Suprapubic skin (tissue), 4 donors: Measurements from ENCODE around the gene ERMAP. TPM values are rescaled to one million over a fixed set of nuclear protein-coding genes. Genes with fewer than 3 reads are reported as not detected.

Experiments used
- DNase-seq, 2 donors: peaks; one replicate each; pipeline ENCODE4 v3.0.0-alpha.2; 2019; ENCODE audit warnings: low spot score in 2 of 2
- H3K27ac ChIP-seq: fragments of 200-600 bp; sonication (generic); one replicate; pipeline ENCODE4 v1.5.1; 2019
- H3K27me3 ChIP-seq: fragments of 200-600 bp; sonication (generic); one replicate; pipeline ENCODE4 v1.5.1; 2019
- H3K36me3 ChIP-seq: fragments of 200-600 bp; sonication (generic); one replicate; pipeline ENCODE4 v1.5.1; 2019
- H3K4me1 ChIP-seq: fragments of 200-600 bp; sonication (generic); one replicate; pipeline ENCODE4 v1.5.1; 2019
- H3K4me3 ChIP-seq: fragments of 200-600 bp; sonication (generic); one replicate; pipeline ENCODE4 v1.5.1; 2019; ENCODE audit warnings: mild to moderate bottlenecking
- H3K9me3 ChIP-seq: fragments of 200-600 bp; sonication (generic); one replicate; pipeline ENCODE4 v1.5.1; 2019
- EP300 ChIP-seq: sonication (generic); formaldehyde crosslinking; IDR thresholded peaks from one replicate; pipeline ENCODE4 v1.6.1; 2017; ENCODE audit warnings: antibody characterized with exemption
- POLR2A ChIP-seq, 2 donors: fragments of 450-650 bp; IDR thresholded peaks; one replicate each; pipeline ENCODE4 v1.6.1; 2017; ENCODE audit warnings: antibody characterized with exemption in 2 of 2, mild to moderate bottlenecking in 2 of 2, moderate library complexity in 2 of 2
- POLR2AphosphoS5 ChIP-seq, 3 donors: sonication (generic); formaldehyde crosslinking; IDR thresholded peaks; one replicate each; pipeline ENCODE4 v1.6.1; 2017; ENCODE audit warnings: antibody characterized with exemption in 3 of 3
- WGBS: methylation state at CpG from one replicate; pipeline ENCODE4 v1.1.5; 2018; 5-methylcytosine and 5-hydroxymethylcytosine counted together
- total RNA-seq, 4 donors: library from RNA; depleted of rRNA; stranded (reverse); fragments of >200 nt; gene quantifications; one replicate each; pipeline ENCODE4 v1.1.0, GENCODE V29; 2016
- TF ChIP-seq, protein P1 (sequence below), 2 donors: fragments of 200-600 bp in 1 of 2; fragments of 450-650 bp in 1 of 2; sonication (generic) in 1 of 2; IDR thresholded peaks; one replicate each; pipeline ENCODE4 v1.5.1; 2016 to 2019; ENCODE audit warnings: antibody characterized with exemption in 2 of 2, mild to moderate bottlenecking in 1 of 2, moderate library complexity in 1 of 2

The ERMAP gene
- total RNA-seq, 4 donors from 2014 or later = 8.9 to 26.2 (median 14.1) TPM

DNA sequence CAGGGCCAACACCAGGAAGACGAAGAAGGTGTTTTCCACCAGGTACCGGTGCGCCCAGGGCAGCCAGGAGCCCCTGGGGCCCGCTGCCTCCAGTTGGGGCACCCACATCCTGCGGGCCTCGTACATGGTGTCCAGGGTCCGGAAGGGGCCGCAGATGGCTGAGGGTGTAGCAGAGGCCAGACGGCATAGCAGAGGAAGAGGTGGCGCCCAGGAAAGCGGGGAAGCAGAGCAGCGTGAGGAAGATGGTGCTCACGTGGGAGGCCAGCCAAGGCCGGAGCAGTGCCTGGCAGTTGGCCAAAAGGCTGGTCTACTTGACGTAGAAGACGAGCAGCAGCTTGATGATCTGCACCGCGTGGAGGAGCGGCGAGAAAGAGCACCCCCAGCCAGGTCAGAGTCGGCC, 69.9 kb downstream of the ERMAP start:
- Histone ChIP-seq H3K36me3 (no peaks in the 10 kb centered on the region), H3K27ac (no peak overlapping the region), H3K4me1 (no peaks in the 10 kb centered on the region), H3K4me3 (no peak overlapping the region), H3K27me3 (no peaks in the 10 kb centered on the region), H3K9me3 (no peaks in the 10 kb centered on the region)
- 82% methylated on average over 21 of the region's 21 CpGs for WGBS
- no peak for TF ChIP-seq POLR2A (IDR thresholded peaks at IDR 0.05)
- DNase-seq = no peak

DNA sequence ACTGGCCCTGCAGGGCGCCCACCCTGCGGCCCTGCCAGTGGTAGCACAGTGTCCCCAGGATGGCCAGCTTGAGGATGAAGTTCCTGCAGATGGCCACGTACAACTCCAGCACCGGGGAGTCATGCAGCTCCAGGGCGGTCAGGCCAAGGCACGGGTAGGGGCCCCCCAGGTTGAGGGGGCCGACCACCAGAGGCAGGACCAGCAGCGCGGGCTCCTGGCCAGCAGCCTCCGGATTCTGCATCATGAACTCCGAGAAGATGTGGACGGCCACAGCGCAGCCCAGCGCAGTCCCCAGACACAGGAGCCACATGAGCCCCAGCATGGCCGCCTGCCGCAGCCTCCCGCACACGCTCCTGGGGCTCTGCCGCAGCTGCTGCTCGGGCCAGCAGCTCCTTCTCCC, 70.4 kb downstream of the ERMAP start:
- H3K36me3 ChIP-seq = no peaks in the 10 kb centered on the region
- H3K9me3 ChIP-seq = no peaks in the 10 kb centered on the region
- no peak overlapping the region for H3K4me3 ChIP-seq
- no peak for DNase-seq
- no peaks in the 10 kb centered on the region for H3K27me3 ChIP-seq
- no peak overlapping the region for H3K27ac ChIP-seq
- WGBS = 86% methylated on average over 2 of the region's 20 CpGs
- TF ChIP-seq, protein P1, sequence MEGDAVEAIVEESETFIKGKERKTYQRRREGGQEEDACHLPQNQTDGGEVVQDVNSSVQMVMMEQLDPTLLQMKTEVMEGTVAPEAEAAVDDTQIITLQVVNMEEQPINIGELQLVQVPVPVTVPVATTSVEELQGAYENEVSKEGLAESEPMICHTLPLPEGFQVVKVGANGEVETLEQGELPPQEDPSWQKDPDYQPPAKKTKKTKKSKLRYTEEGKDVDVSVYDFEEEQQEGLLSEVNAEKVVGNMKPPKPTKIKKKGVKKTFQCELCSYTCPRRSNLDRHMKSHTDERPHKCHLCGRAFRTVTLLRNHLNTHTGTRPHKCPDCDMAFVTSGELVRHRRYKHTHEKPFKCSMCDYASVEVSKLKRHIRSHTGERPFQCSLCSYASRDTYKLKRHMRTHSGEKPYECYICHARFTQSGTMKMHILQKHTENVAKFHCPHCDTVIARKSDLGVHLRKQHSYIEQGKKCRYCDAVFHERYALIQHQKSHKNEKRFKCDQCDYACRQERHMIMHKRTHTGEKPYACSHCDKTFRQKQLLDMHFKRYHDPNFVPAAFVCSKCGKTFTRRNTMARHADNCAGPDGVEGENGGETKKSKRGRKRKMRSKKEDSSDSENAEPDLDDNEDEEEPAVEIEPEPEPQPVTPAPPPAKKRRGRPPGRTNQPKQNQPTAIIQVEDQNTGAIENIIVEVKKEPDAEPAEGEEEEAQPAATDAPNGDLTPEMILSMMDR (IDR thresholded peaks at IDR 0.05) = no peak
- TF ChIP-seq POLR2AphosphoS5 (IDR thresholded peaks at IDR 0.05) = no peak
- TF ChIP-seq POLR2A (IDR thresholded peaks at IDR 0.05) = no peak
- TF ChIP-seq EP300 = no peak
- no peaks in the 10 kb centered on the region for H3K4me1 ChIP-seq

DNA sequence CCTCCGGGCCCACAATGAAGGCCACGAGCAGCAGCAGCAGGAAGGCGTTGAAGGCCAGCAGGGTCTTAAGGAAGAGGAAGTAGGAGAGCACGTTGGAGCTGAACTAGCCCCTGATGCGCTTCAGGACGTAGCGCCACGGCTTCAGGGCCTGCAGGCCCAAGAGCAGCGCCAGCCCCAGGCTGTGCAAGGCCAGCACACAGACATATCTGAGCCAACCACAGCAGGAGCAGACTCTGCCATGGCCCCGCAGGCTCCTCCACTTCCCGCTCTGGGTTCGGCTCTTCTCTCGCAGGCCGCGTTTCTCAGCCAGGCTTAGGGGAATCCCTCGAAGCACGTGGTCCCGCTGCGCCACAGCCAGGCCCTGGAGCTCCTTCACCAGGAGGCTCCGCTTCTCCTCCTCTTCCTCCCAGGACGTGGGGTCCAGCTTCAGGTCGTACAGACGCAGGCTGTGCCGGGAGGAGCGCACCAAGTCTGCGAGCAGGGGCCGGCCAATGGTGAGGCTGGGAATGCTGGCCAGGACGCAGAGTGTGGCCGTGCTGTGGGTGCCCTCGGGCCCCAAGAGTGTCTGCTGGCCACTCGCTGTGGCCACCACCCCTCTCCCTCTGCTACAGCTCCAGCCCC, 71.2 kb downstream of the ERMAP start:
- H3K27me3 ChIP-seq = no peaks in the 10 kb centered on the region
- 92% methylated on average over 26 of the region's 31 CpGs for WGBS
- H3K27ac ChIP-seq = no peak overlapping the region
- H3K4me1 ChIP-seq = no peaks in the 10 kb centered on the region
- TF ChIP-seq, protein P1 (IDR thresholded peaks at IDR 0.05) = no peak
- no peak for TF ChIP-seq POLR2A (IDR thresholded peaks at IDR 0.05)
- no peak for TF ChIP-seq EP300
- no peak for TF ChIP-seq POLR2AphosphoS5 (IDR thresholded peaks at IDR 0.05)
- H3K4me3 ChIP-seq = no peak overlapping the region
- H3K36me3 ChIP-seq = no peaks in the 10 kb centered on the region
- H3K9me3 ChIP-seq = no peaks in the 10 kb centered on the region
- DNase-seq = no peak

DNA sequence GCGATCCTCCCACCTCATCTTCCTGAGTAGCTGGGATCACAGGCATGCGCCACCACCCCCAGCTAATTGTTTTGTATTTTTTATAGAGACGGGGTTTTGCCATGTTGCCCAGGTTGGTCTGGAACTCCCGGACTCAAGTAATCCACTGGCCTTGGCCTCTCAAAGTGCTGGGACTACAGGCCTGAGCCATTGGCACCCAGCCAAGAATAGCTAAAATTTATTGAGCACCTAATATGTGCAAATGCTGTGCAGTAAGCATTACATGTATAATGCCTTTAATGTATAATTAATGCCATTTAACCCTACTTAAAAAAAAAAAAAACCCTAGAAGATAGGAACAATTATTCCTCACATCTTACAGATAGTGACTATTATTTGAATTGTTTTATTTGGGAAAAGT, 72.3 kb downstream of the ERMAP start:
- Histone ChIP-seq H3K4me1 (no peaks in the 10 kb centered on the region), H3K27ac (no peak overlapping the region), H3K36me3 (no peaks in the 10 kb centered on the region), H3K4me3 (no peak overlapping the region), H3K27me3 (no peaks in the 10 kb centered on the region), H3K9me3 (no peaks in the 10 kb centered on the region)
- TF ChIP-seq POLR2AphosphoS5 (IDR thresholded peaks at IDR 0.05) (no peak), POLR2A (IDR thresholded peaks at IDR 0.05) (no peak), EP300 (no peak)
- TF ChIP-seq, protein P1 (IDR thresholded peaks at IDR 0.05) = no peak
- no peak for DNase-seq
- 76% methylated on average over 4 of the region's 4 CpGs for WGBS

DNA sequence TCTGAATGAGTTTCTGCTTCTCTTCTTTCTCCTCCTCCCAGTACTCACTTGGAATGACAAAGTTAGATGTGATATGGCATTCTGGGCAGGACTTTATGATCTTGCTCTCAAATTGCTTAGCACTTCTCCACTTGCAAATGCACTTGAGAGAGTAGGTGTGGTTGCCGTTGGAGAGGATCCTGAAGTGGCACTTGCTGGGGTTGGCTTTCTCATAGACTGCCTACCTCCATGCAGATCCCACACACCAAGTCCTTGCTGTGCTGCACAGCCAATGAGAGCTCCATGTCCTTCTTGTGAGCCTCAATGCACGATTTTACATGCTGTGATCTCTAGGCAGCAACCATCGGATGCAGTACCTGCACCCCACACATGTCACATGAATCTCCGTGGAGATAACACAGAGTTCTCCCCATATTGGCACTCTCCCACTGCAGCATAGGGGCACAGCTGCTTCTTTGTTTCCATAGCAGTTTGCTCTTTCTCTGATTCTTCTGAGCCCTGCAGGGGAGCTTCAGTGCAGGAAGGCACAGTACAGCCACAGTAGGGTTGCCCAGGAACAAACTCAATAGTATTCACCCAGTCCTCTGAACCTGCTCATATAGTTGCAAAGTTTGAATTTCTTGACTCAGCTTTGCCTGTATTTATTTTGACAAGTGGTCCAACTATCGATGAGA, 74.7 kb downstream of the ERMAP start:
- Histone ChIP-seq H3K4me3 (no peak overlapping the region), H3K27me3 (no peaks in the 10 kb centered on the region), H3K9me3 (no peaks in the 10 kb centered on the region), H3K27ac (no peak overlapping the region), H3K4me1 (no peaks in the 10 kb centered on the region), H3K36me3 (no peaks in the 10 kb centered on the region)
- WGBS = 55% methylated on average over 5 of the region's 5 CpGs
- DNase-seq = no peak
- no peak for TF ChIP-seq EP300
- TF ChIP-seq, protein P1 (IDR thresholded peaks at IDR 0.05) = no peak
- no peak for TF ChIP-seq POLR2A (IDR thresholded peaks at IDR 0.05)
- TF ChIP-seq POLR2AphosphoS5 (IDR thresholded peaks at IDR 0.05) = no peak

Other genes with a start within 250 kb of the ERMAP start
- gene PPIH, start 158.7 kb upstream of the ERMAP start, total RNA-seq = 10 to 100 TPM; 28.6 to 34.4 (median 29.9) TPM
- 100 to 1,000 TPM; 327 to 396 (median 357) TPM for gene YBX1, start 134.7 kb upstream of the ERMAP start, total RNA-seq
- gene CLDN19, start 76.9 kb upstream of the ERMAP start, total RNA-seq = under 1 TPM in 3 of 4 donors, not detected in 1; 0.38 to 0.98 (median 0.44) TPM
- 10 to 100 TPM; 12.5 to 19.8 (median 16.1) TPM for gene P3H1, start 50.1 kb upstream of the ERMAP start, total RNA-seq
- gene C1orf50, start 49.9 kb upstream of the ERMAP start, total RNA-seq = 1 to 10 TPM; 2.2 to 7.6 (median 3.1) TPM
- gene TMEM269, start 32.1 kb upstream of the ERMAP start, total RNA-seq = under 1 TPM in 3 of 4 donors, not detected in 1; 0.11 to 0.17 (median 0.16) TPM
- gene SVBP, start 275 bp downstream of the ERMAP start, total RNA-seq = 10 to 100 TPM in 3 of 4 donors, 1 to 10 TPM in 1; 6.8 to 21.8 (median 13.9) TPM
- 10 to 100 TPM in 3 of 4 donors, 1 to 10 TPM in 1; 6.5 to 15.4 (median 12.1) TPM for gene ZNF691, start 29.5 kb downstream of the ERMAP start, total RNA-seq
- gene SLC2A1, start 141.7 kb downstream of the ERMAP start, total RNA-seq = 1,000 to 10,000 TPM in 1 of 4 donors, 100 to 1,000 TPM in 3; 466 to 1,239 (median 686) TPM